Neural cell (in vitro differentiated cells): Measurements from ENCODE around the gene COL2A1. TPM values are rescaled to one million over a fixed set of nuclear protein-coding genes. Genes with fewer than 3 reads are reported as not detected.

Experiments
- H2AFZ ChIP-seq: fragments of 200-600, 300-800 bp; sonication (generic), shearing (Covaris generic); 2 replicates; pipeline ENCODE4 v1.6.0; 2014; ENCODE audit warnings: low read depth, mild to moderate bottlenecking, antibody characterized with exemption, low read length, moderate library complexity
- H3F3A ChIP-seq: fragments of 200-600 bp; shearing (Covaris generic); 2 replicates; pipeline ENCODE4 v1.6.1; 2016; ENCODE audit warnings: mild to moderate bottlenecking, moderate library complexity, mixed read lengths, antibody characterized with exemption, low read length; ENCODE audit not compliant: insufficient read depth, poor library complexity, severe bottlenecking
- H3K27ac ChIP-seq: fragments of 200-600, 300-800 bp; sonication (generic), shearing (Covaris generic); 2 replicates; pipeline ENCODE4 v1.5.1; 2014; ENCODE audit warnings: mild to moderate bottlenecking, low read length, moderate library complexity
- H3K27me3 ChIP-seq: fragments of 300-800, 200-600 bp; sonication (generic), shearing (Covaris generic); 2 replicates; pipeline ENCODE4 v1.6.0; 2014; ENCODE audit warnings: mild to moderate bottlenecking, low read depth, low read length, moderate library complexity; ENCODE audit not compliant: insufficient read depth
- H3K36me3 ChIP-seq: fragments of 300-800, 200-600 bp; sonication (generic), shearing (Covaris generic); 2 replicates; pipeline ENCODE4 v1.5.1; 2014; ENCODE audit warnings: mild to moderate bottlenecking, antibody characterized with exemption, low read length, moderate library complexity; ENCODE audit not compliant: insufficient read depth
- H3K4me2 ChIP-seq: fragments of 300-800, 200-600 bp; sonication (generic), shearing (Covaris generic); 2 replicates; pipeline ENCODE4 v1.6.0; 2014; ENCODE audit warnings: mild to moderate bottlenecking, low read length
- H3K4me3 ChIP-seq: fragments of 300-800, 200-600 bp; sonication (generic), shearing (Covaris generic); 2 replicates; pipeline ENCODE4 v1.5.1; 2014; ENCODE audit warnings: mild to moderate bottlenecking, low read length, moderate library complexity
- H3K79me2 ChIP-seq: fragments of 200-600 bp; shearing (Covaris generic); replicated peaks from 2 replicates; pipeline ENCODE4 v1.6.0; 2014; ENCODE audit warnings: mild to moderate bottlenecking, low read length, moderate library complexity; ENCODE audit not compliant: insufficient read depth
- H3K9ac ChIP-seq: fragments of 300-800, 200-600 bp; sonication (generic), shearing (Covaris generic); 2 replicates; pipeline ENCODE4 v1.6.1; 2016; ENCODE audit warnings: mild to moderate bottlenecking, low read length, mixed read lengths
- H3K9me2 ChIP-seq: fragments of 200-600 bp; shearing (Covaris generic); 2 replicates; pipeline ENCODE4 v1.6.1; 2016; ENCODE audit warnings: mild to moderate bottlenecking, low read length, mixed read lengths; ENCODE audit not compliant: insufficient read depth
- H3K9me3 ChIP-seq: fragments of 200-600, 300-800 bp; sonication (generic), shearing (Covaris generic); 2 replicates; pipeline ENCODE4 v1.6.1; 2016; ENCODE audit warnings: mild to moderate bottlenecking, mixed run types, low read length, moderate library complexity, mixed read lengths
- H4K20me1 ChIP-seq: fragments of 200-600 bp; shearing (Covaris generic); 2 replicates; pipeline ENCODE4 v1.6.1; 2016; ENCODE audit warnings: mild to moderate bottlenecking, mixed run types; ENCODE audit not compliant: insufficient read depth
- CTCF ChIP-seq: fragments of 450-650 bp; IDR thresholded peaks from 2 replicates; pipeline ENCODE4 v1.5.1; 2014; ENCODE audit warnings: antibody characterized with exemption, mild to moderate bottlenecking, moderate library complexity; ENCODE audit not compliant: poor library complexity, severe bottlenecking
- EP300 ChIP-seq: fragments of 450-650 bp; conservative IDR thresholded peaks from 2 replicates; pipeline ENCODE4 v1.6.1; 2014; ENCODE audit warnings: antibody characterized with exemption, mild to moderate bottlenecking, moderate library complexity; ENCODE audit not compliant: poor library complexity, severe bottlenecking
- EZH2 ChIP-seq: fragments of 200-600, 300-800 bp; shearing (Covaris generic), sonication (generic); IDR thresholded peaks from 2 replicates; pipeline ENCODE4 v1.6.1; 2014; ENCODE audit warnings: antibody characterized with exemption, low read length, borderline replicate concordance, mild to moderate bottlenecking; ENCODE audit not compliant: insufficient read depth, poor library complexity, severe bottlenecking
- MXI1 ChIP-seq: fragments of 450-650 bp; conservative IDR thresholded peaks from 2 replicates; pipeline ENCODE4 v1.6.1; 2014; ENCODE audit warnings: antibody characterized with exemption, mild to moderate bottlenecking; ENCODE audit not compliant: poor library complexity, severe bottlenecking
- POLR2AphosphoS5 ChIP-seq: IDR thresholded peaks from 2 replicates; pipeline ENCODE4 v1.6.1; 2012
- RAD21 ChIP-seq: fragments of 450-650 bp; conservative IDR thresholded peaks from 2 replicates; pipeline ENCODE4 v1.6.1; 2014; ENCODE audit warnings: antibody characterized with exemption, mild to moderate bottlenecking, moderate library complexity
- REST ChIP-seq: IDR thresholded peaks from 2 replicates; pipeline ENCODE4 v1.6.1; 2012; ENCODE audit warnings: borderline replicate concordance
- SMC3 ChIP-seq: fragments of 450-650 bp; conservative IDR thresholded peaks from 2 replicates; pipeline ENCODE4 v1.6.1; 2014; ENCODE audit warnings: antibody characterized with exemption, mild to moderate bottlenecking, moderate library complexity; ENCODE audit not compliant: poor library complexity
- TAF1 ChIP-seq: IDR thresholded peaks from 2 replicates; pipeline ENCODE4 v1.6.1; 2012; ENCODE audit warnings: low read depth
- polyA plus RNA-seq: library from polyadenylated mRNA; depleted of rRNA; stranded (reverse); fragments of >200 nt; gene quantifications from 2 replicates; pipeline ENCODE4 v1.2.3, GENCODE V29; 2014

Gene COL2A1
- polyA plus RNA-seq, 1 donor from 2014 or later: 1.3 TPM

GRCh38 chr12:47955059-47955458, 49.2 kb downstream of the COL2A1 start:
- Histone ChIP-seq H3K4me3 (no peak overlapping the region), H3K36me3 (no peaks in the 10 kb centered on the region), H3F3A (no peaks in the 10 kb centered on the region), H3K9me3 (no peaks in the 10 kb centered on the region), H3K9ac (no peak overlapping the region), H4K20me1 (no peaks in the 10 kb centered on the region), H2AFZ (no peak overlapping the region), H3K9me2 (no peaks in the 10 kb centered on the region), H3K4me2 (no peak overlapping the region), H3K27me3 (no peaks in the 10 kb centered on the region), H3K79me2 (no peaks in the 10 kb centered on the region), H3K27ac (no peak overlapping the region)
- no peak for TF ChIP-seq REST
- TF ChIP-seq MXI1: no peak
- no peak for TF ChIP-seq POLR2AphosphoS5

GRCh38 chr12:47954467-47955045, 49.7 kb downstream of the COL2A1 start:
- H3K9me3 ChIP-seq: no peaks in the 10 kb centered on the region
- H3K36me3 ChIP-seq: no peaks in the 10 kb centered on the region
- H3K27ac ChIP-seq: no peak overlapping the region
- no peak overlapping the region for H3K4me2 ChIP-seq
- no peak overlapping the region for H2AFZ ChIP-seq
- H3K9ac ChIP-seq: no peak overlapping the region
- no peaks in the 10 kb centered on the region for H4K20me1 ChIP-seq
- H3K27me3 ChIP-seq: no peaks in the 10 kb centered on the region
- TF ChIP-seq SMC3: no peak
- no peak for TF ChIP-seq CTCF
- TF ChIP-seq TAF1: no peak
- no peak for TF ChIP-seq POLR2AphosphoS5
- TF ChIP-seq EZH2: no peak
- no peak for TF ChIP-seq REST
- TF ChIP-seq EP300: no peak
- TF ChIP-seq MXI1: no peak
- TF ChIP-seq RAD21: no peak
- no peaks in the 10 kb centered on the region for H3K79me2 ChIP-seq
- H3K9me2 ChIP-seq: no peaks in the 10 kb centered on the region
- H3K4me3 ChIP-seq: no peak overlapping the region
- H3F3A ChIP-seq: no peaks in the 10 kb centered on the region
